ENCODE results near the gene TMEM132D.

TMEM132D gene

GRCh38 chr12:129927316-129927900, 23.6 kb upstream of the TMEM132D start:
- DNase-seq (ENCODE audit: low read depth), result no peak
- no peak for TF ChIP-seq CTCF (IDR thresholded peaks at IDR 0.05; ENCODE audit: insufficient read depth, low read depth, low read length, missing control alignments)
- no peak overlapping the region for H3K4me3 ChIP-seq (ENCODE audit: low read length)

- DNase-seq (ENCODE audit: low read depth), result peak; percentile 27
- peak; percentile 44 for TF ChIP-seq CTCF (IDR thresholded peaks at IDR 0.05; ENCODE audit: insufficient read depth, low read depth, low read length, missing control alignments)
- no peak overlapping the region for H3K4me3 ChIP-seq (ENCODE audit: low read length)
Observed at GRCh38 chr12:129911428-129912049, 7.7 kb upstream of the TMEM132D start.

- no peak for TF ChIP-seq CTCF (IDR thresholded peaks at IDR 0.05; ENCODE audit: insufficient read depth, low read depth, low read length, missing control alignments)
- DNase-seq (ENCODE audit: low read depth), result no peak
- H3K4me3 ChIP-seq (ENCODE audit: low read length), result no peak overlapping the region
Observed at GRCh38 chr12:129909051-129910020, 5.5 kb upstream of the TMEM132D start.

GRCh38 chr12:129903092-129903945, 506 bp downstream of the TMEM132D start:
- TF ChIP-seq CTCF (IDR thresholded peaks at IDR 0.05; ENCODE audit: insufficient read depth, low read depth, low read length, missing control alignments), result no peak
- no peak for DNase-seq (ENCODE audit: low read depth)
- H3K4me3 ChIP-seq (ENCODE audit: low read length), result no peak overlapping the region

- TF ChIP-seq CTCF (IDR thresholded peaks at IDR 0.05; ENCODE audit: insufficient read depth, low read depth, low read length, missing control alignments), result no peak
- DNase-seq (ENCODE audit: low read depth), result no peak
- no peak overlapping the region for H3K4me3 ChIP-seq (ENCODE audit: low read length)
Observed at GRCh38 chr12:129902371-129903091, 1.3 kb downstream of the TMEM132D start.

- DNase-seq (ENCODE audit: low read depth), result peak; percentile 43
- H3K4me3 ChIP-seq (ENCODE audit: low read length), result no peak overlapping the region
- no peak for TF ChIP-seq CTCF (IDR thresholded peaks at IDR 0.05; ENCODE audit: insufficient read depth, low read depth, low read length, missing control alignments)
Observed at GRCh38 chr12:129901254-129901653, 2.6 kb downstream of the TMEM132D start.

Data from epithelial cell of esophagus (primary cell).